HG03521 (cell line): ENCODE data around the gene MEPE.
"Not testable (repeated sequence)": the region's sequence is repeated elsewhere in the genome, so short reads cannot be mapped to it uniquely, and the experiment has no call there.

Source experiments
- ATAC-seq: cut with Tn5 transposase; IDR thresholded peaks from one replicate; pipeline ENCODE4 v1.9.1; 2021; ENCODE audit warnings: mild to moderate bottlenecking, moderate library complexity; ENCODE audit not compliant: unreplicated experiment

Gene MEPE

DNA sequence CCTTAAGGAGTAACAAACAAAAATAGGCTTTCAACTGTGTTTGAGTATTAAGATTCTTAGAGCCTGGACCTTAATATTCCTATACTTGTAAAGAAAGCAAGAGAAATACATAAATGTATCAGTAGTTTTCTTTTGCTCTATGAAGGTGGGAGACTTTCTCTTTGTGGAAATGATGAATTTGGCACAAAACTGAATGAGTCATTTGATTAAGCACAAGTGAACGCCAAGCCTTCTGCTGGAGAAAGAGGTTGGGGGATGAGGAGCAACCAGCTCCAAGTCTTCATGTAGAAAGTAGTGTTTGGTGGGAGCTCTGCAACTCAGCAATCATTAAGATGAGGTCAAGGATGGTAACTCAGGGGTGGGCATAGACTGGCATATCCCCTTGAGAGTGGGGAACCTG lies 49.6 kb downstream of the MEPE start:
- no peak for ATAC-seq

DNA sequence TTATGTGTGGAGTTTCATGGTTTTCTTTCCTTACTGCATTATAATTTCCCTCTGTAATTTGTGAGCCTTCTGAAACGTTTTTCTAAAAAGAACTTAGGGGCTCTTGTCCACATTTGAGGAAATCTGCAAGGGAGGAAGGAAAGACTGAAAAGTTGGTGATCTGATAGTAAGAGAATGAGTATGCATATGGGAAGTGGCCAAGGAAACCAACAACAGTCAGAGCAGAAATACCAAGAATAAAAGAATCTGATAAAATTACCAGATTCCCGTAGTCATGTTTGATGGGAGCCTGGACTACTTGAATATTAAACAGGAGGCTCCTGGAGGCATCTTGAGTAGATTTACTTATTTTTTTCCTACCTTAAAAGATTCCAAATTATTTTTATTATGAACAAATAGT lies 50.1 kb downstream of the MEPE start:
- ATAC-seq, result no peak

DNA sequence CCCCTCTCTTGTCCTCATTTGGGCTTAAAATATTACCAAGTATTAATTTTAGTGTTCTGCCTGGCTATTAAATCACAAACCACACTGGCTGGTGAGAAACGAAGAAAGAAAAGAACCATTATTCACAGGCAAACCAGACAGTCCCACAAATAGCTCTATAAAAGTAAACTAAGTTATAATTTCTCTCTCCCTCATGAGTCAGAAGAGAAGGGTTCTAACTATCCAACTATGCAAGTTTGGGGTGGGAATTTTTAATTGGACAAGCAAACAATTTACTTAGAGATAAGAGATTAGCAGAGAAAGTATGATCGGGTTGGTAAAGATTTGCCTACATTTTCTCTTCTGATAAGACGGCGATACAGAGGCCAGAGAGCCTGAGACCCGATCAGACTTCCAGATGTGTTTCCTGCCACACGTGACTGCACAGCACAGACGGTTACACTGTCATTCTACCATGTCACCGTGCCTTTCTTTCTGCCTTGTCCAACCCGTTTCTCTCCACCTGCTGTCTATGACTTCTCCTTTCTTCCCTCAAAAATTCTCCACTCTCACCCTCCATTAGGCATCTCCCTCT lies 52.3 kb downstream of the MEPE start:
- no peak for ATAC-seq

DNA sequence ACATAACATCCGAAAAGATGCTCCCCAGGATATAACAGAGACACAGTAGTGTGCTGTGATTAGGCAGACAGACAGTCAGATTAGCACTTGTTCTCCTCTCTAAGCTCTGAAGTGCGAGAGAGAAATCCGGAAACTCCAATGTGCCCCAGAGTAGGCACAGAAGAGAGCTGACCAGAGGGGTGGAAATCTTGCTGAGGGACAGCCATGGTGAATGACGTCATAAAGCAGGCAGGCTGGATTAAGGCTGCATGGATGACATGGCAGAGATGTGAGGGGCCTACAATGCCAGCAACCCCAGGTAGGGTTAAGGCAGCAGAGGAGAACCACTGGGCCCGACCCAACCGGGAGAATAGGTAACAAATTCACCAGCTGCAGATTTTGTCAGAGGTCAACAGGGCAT lies 53.3 kb downstream of the MEPE start:
- ATAC-seq, result no peak

DNA sequence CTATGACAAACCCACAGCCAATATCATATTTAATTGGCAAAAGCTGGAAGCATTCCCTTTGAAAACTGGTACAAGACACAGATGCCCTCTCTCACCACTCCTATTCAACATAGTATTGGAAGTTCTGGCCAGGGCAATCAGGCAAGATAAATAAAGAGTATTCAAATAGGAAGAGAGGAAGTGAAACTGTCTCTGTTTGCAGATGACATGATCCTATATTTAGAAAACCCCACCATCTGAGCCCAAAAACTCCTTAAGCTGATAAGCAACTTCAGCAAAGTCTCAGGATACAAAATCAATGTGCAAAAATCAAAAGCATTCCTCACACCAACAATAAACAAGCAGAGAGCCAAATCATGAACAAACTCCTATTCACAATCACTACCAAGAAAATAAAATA lies 58.0 kb downstream of the MEPE start:
- ATAC-seq, result not testable (repeated sequence)

DNA sequence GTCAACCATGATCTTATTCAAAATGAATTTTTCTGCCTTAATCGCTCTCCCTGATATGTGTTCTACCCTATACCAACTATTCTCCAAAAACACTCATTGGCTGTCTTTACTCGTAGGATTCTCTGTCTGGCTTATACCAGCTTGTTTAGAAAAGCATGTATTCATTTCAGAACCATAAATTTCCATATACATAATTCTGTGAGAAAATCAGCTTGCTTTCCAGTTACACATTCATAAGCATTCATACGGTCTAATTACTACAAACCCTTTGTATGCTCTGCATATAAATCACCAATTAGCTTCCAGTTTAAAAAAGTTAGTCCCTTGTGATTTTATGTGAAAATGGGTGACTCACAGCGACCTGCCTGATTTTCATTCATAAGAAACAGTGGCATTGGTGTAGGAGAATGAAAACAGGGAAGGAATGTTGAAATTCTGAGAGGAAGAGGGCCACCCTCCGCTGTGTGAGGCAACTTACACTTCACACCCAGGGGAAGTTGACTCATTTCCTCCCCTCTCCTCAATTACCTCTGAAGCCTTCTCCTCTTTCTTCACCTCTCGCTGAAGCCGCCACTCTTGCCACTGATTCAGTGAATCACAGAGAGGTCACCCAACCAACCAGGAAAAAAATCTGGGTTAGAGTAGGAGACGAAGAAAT lies 63.3 kb downstream of the MEPE start:
- ATAC-seq, result no peak
